HepG2 (cell line): ENCODE results near the gene NATD1. TPM values are rescaled to one million over a fixed set of nuclear protein-coding genes. Genes with fewer than 3 reads are reported as not detected.

Source experiments
- ARID2 ChIP-seq: sonication (generic); formaldehyde crosslinking; IDR thresholded peaks from 2 replicates; pipeline ENCODE4 v1.8.1; 2022; ENCODE audit warnings: mild to moderate bottlenecking, missing genetic modification reagents, borderline replicate concordance
- EED ChIP-seq: sonication (generic); formaldehyde crosslinking; IDR thresholded peaks from 2 replicates; pipeline ENCODE4 v1.5.0; 2020; ENCODE audit warnings: mild to moderate bottlenecking, missing genetic modification reagents
- ESRRA ChIP-seq: sonication (generic); formaldehyde crosslinking; IDR thresholded peaks from 2 replicates; pipeline ENCODE4 v1.5.1; 2020; ENCODE audit warnings: mild to moderate bottlenecking, low read depth, missing genetic modification reagents
- ETS1 ChIP-seq: sonication (generic); formaldehyde crosslinking; IDR thresholded peaks from 2 replicates; pipeline ENCODE4 v1.4.0; 2020; ENCODE audit warnings: missing genetic modification reagents
- IKZF4 ChIP-seq: sonication (generic); formaldehyde crosslinking; IDR thresholded peaks from 2 replicates; pipeline ENCODE4 v1.5.1; 2020; ENCODE audit warnings: borderline replicate concordance, mild to moderate bottlenecking, low read depth, missing genetic modification reagents; ENCODE audit errors: not compliant biosample characterization
- KDM4B ChIP-seq: sonication (generic); formaldehyde crosslinking; IDR thresholded peaks from 2 replicates; pipeline ENCODE4 v1.4.0; 2020; ENCODE audit warnings: missing genetic modification reagents
- NFE2L1 ChIP-seq: sonication (generic); formaldehyde crosslinking; IDR thresholded peaks from 2 replicates; pipeline ENCODE4 v1.4.0; 2020; ENCODE audit warnings: missing genetic modification reagents, mild to moderate bottlenecking, borderline replicate concordance
- NRL ChIP-seq: sonication (generic); formaldehyde crosslinking; IDR thresholded peaks from 2 replicates; pipeline ENCODE4 v1.5.0; 2020; ENCODE audit warnings: missing genetic modification reagents, mild to moderate bottlenecking, moderate library complexity, borderline replicate concordance
- RFX5 ChIP-seq: IDR thresholded peaks from 2 replicates; pipeline ENCODE4 v1.6.1; 2011; ENCODE audit warnings: low read depth, low read length, improper control_type of control experiment
- SKIL ChIP-seq: sonication (generic); formaldehyde crosslinking; IDR thresholded peaks from 2 replicates; pipeline ENCODE4 v1.8.0; 2022; ENCODE audit warnings: missing genetic modification reagents, mild to moderate bottlenecking, moderate library complexity, borderline replicate concordance
- STAT5B ChIP-seq: sonication (generic); formaldehyde crosslinking; IDR thresholded peaks from 2 replicates; pipeline ENCODE4 v1.4.0; 2020; ENCODE audit warnings: missing genetic modification reagents
- TBX3 ChIP-seq: fragments of 450-650 bp; IDR thresholded peaks from 2 replicates; pipeline ENCODE4 v1.6.1; 2017; ENCODE audit warnings: antibody characterized with exemption, mild to moderate bottlenecking, inconsistent platforms, borderline replicate concordance
- YEATS4 ChIP-seq: sonication (generic); formaldehyde crosslinking; IDR thresholded peaks from 2 replicates; pipeline ENCODE4 v1.4.0; 2020; ENCODE audit warnings: missing genetic modification reagents, borderline replicate concordance
- ZBTB4 ChIP-seq: sonication (generic); formaldehyde crosslinking; IDR thresholded peaks from 2 replicates; pipeline ENCODE4 v1.4.0; 2020; ENCODE audit warnings: missing genetic modification reagents, mild to moderate bottlenecking, borderline replicate concordance
- ZMYM4 ChIP-seq: sonication (generic); formaldehyde crosslinking; IDR thresholded peaks from 2 replicates; pipeline ENCODE4 v1.8.1; 2023; ENCODE audit warnings: mild to moderate bottlenecking, missing genetic modification reagents
- ZNF33B ChIP-seq: sonication (generic); formaldehyde crosslinking; IDR thresholded peaks from 2 replicates; pipeline ENCODE4 v1.5.1; 2020; ENCODE audit warnings: mild to moderate bottlenecking, missing genetic modification reagents
- ZNF687 ChIP-seq: sonication (generic); formaldehyde crosslinking; IDR thresholded peaks from 2 replicates; pipeline ENCODE4 v1.5.1; 2020; ENCODE audit warnings: mild to moderate bottlenecking, missing genetic modification reagents, moderate library complexity
- ZNF788 ChIP-seq: sonication (generic); formaldehyde crosslinking; IDR thresholded peaks from 2 replicates; pipeline ENCODE4 v1.5.0; 2020; ENCODE audit warnings: mild to moderate bottlenecking, missing genetic modification reagents, borderline replicate concordance
- ZSCAN30 ChIP-seq: sonication (generic); formaldehyde crosslinking; IDR thresholded peaks from 2 replicates; pipeline ENCODE4 v1.5.0; 2020; ENCODE audit warnings: mild to moderate bottlenecking, missing genetic modification reagents
- polyA plus RNA-seq, 8 experiments: library from polyadenylated mRNA; depleted of rRNA in 3 of 8; stranded (reverse) in 7 of 8; unstranded in 1 of 8; fragments of >200 nt; fragmentation: Illumina TruSeq in 4 of 8; extraction: Trizol in 4 of 8; gene quantifications; 2 replicates each; pipeline versions ENCODE4 v1.2.1 to v1.2.3, GENCODE V29; 2011 to 2016; ENCODE audit warnings: low read depth in 4 of 8, missing spikeins in 1 of 8, mixed read lengths in 1 of 8; ENCODE audit not compliant: insufficient read depth in 1 of 8
- total RNA-seq, 5 experiments: library from RNA; depleted of rRNA; stranded (reverse); fragments of >200 nt; fragmentation: Illumina TruSeq; extraction: Trizol; gene quantifications; 2 replicates each; pipeline ENCODE4 v1.2.3, GENCODE V29; 2016; ENCODE audit warnings: low read depth in 1 of 5

The NATD1 gene
- total and polyA plus RNA-seq, 2 of the 13 experiments (the other 11 are each of a cell fraction or from before 2014, with no cell fraction given), result 0.31 to 2.3 TPM

GRCh38 chr17:21213638-21214014 lies 39.6 kb downstream of the NATD1 start (continued):
- TF ChIP-seq SKIL (CRISPR knock-in tag) (no peak), ZNF788 (CRISPR knock-in tag) (no peak), ARID2 (CRISPR knock-in tag) (no peak), ZMYM4 (no peak), ETS1 (CRISPR knock-in tag) (no peak), NRL (CRISPR knock-in tag) (no peak; the same call in 1 of the 2 replicates), STAT5B (CRISPR knock-in tag) (no peak), TBX3 (no peak), ZSCAN30 (CRISPR knock-in tag) (0 out of 2 replicates have a peak, but pooled peaks have one; percentile 21), ZBTB4 (CRISPR knock-in tag) (no peak), ESRRA (no peak), KDM4B (CRISPR knock-in tag) (no peak), NFE2L1 (CRISPR knock-in tag) (no peak), RFX5 (no peak), YEATS4 (CRISPR knock-in tag) (no peak), ZNF33B (CRISPR knock-in tag) (no peak), ZNF687 (CRISPR knock-in tag) (no peak), EED (CRISPR knock-in tag) (0 out of 2 replicates have a peak, but pooled peaks have one; percentile 11), IKZF4 (CRISPR knock-in tag) (peak; percentile 7)
